Astrocyte (in vitro differentiated cells and primary cell): Measurements from ENCODE around the gene GALM.

Experiments
- CTCF ChIP-seq: IDR thresholded peaks from 2 replicates; pipeline ENCODE4 v1.5.1; 2011; ENCODE audit warnings: low read depth, mild to moderate bottlenecking, inconsistent platforms, low read length, moderate library complexity; ENCODE audit not compliant: insufficient read depth
- EZH2 ChIP-seq: IDR thresholded peaks from 2 replicates; pipeline ENCODE4 v1.6.1; 2012; ENCODE audit warnings: mild to moderate bottlenecking, low read length, inconsistent platforms; ENCODE audit not compliant: insufficient read depth

DNA sequence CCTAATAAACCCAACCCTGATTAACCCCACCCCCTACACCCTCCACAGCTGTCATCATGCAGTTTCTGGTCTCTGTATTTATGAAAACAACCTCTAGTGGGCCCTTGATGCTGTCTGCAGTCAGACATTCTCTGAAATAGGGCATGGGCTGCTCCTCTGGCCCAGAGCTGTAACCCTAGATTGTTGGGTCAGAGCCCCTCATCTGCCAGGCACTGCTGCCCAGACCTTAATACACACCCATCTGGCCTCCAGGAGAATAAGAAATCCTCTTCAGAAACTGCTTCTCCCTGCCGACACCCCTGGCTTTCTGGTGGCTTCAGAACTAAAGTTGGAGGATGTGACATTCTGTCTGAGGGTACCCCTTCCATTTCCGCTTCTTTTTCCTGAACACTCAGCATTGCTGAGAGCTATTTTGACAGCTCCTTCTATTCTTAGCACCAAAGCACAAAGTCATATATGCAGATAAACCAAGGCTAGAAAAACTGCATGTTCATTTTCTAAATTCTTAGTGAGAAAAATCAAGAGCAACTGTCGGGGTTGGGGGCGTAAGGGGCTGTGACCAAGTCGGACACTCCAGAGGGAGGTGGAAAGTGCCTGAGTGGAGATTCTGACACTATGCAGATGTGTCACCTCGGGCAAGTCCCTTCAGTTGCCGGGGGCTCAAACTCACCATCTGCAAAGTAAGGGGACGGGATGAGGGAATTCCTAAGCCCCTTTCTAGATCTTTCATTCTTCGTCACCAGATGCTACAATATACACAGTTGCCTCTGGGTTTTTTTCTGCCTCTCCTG is 56.6 kb downstream of the GALM start:
- TF ChIP-seq CTCF: no peak
- TF ChIP-seq EZH2: no peak
